ENCODE results near the gene TMEM131L.
"Not testable (repeated sequence)": the region's sequence is repeated elsewhere in the genome, so short reads cannot be mapped to it uniquely, and the experiment has no call there.

Gene TMEM131L

GRCh38 chr4:153507310-153508073, 41.3 kb downstream of the TMEM131L start:
- no peak for TF ChIP-seq CTCF (IDR thresholded peaks at IDR 0.05; ENCODE audit: control extremely low read depth, extremely low read depth, low read depth, missing control alignments)
- POLR2A ChIA-PET: no interaction called here
- CTCF ChIA-PET: interaction anchor here (2.3 kb wide), 1 partner anchor 10 kb away, joined by 7 read pairs; no protein-coding TSS in a partner anchor
- DNase-seq (ENCODE audit: extremely low spot score): no peak

GRCh38 chr4:153509212-153509611, 43.1 kb downstream of the TMEM131L start:
- CTCF ChIA-PET: interaction anchor here (1.3 kb wide), 1 partner anchor 11 kb away, joined by 3 read pairs; no protein-coding TSS in a partner anchor
- POLR2A ChIA-PET; DNase-seq (ENCODE audit: extremely low spot score): not testable (repeated sequence)

DNA sequence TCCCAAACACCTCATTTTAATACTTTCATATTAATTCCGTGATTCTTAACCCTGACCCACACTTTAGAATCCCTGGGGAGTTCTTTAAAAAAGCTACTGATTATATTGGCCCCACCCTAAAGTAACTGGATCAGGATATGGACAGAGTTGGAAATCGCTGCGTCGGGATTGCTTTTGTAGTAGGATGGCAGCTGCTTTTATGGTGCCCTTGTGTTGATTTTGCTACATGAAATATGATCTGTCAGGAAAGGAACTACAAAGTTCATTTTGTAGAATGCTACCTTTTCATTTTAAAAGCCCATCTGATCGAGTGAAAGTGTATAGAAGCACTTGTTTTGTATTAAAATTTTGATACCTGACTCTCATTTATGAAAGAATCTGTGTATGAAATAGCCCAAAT, 43.6 kb downstream of the TMEM131L start:
- no peak for TF ChIP-seq CTCF (IDR thresholded peaks at IDR 0.05; ENCODE audit: control extremely low read depth, extremely low read depth, low read depth, missing control alignments)
- CTCF ChIA-PET: interaction anchor here (1.3 kb wide), 1 partner anchor 11 kb away, joined by 3 read pairs; no protein-coding TSS in a partner anchor
- no peak for DNase-seq (ENCODE audit: extremely low spot score)
- POLR2A ChIA-PET: no interaction called here

DNA sequence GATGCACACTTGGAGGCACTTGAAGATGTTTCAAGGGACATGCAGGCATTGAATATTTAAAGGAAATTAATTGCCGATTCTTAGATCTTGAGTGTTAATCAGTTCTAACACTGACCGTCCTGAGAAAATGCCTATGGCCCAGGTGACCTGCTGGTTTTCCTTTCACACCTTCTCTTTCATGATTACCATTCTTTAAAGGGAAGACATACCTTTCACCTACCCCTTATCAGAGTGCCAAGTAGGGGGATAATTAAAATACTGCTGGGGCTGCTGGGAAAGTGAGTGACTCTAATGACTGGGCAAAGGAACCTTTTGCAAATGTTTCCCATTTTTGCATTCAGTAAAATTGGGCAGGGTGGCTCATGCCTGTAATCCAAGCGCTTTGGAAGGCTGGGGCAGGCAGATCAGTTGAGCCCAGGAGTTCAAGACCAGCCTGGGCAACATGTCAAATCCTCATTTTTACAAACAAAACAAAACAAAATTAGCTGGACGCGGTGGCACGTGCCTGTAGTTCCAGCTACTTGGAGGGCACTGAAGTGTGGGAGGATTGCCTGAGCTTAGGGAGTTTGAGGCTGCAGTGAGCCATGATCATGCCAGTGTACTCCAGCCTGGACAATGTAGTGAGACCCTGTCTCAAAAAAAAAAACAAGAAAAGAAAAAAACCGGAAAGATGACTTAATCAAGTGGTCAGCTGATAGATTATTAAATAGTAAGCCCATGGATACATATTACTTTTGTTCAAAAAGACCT, 44.3 kb downstream of the TMEM131L start:
- TF ChIP-seq CTCF (IDR thresholded peaks at IDR 0.05; ENCODE audit: control extremely low read depth, extremely low read depth, low read depth, missing control alignments): no peak
- ChIA-PET POLR2A (interaction anchor here (0.7 kb wide), 1 partner anchor 12 kb away, joined by 3 read pairs; no protein-coding TSS in a partner anchor), CTCF (interaction anchor here (1.0 kb wide), 1 partner anchor 20 kb away, joined by 4 read pairs; no protein-coding TSS in a partner anchor)
- DNase-seq (ENCODE audit: extremely low spot score): no peak

GRCh38 chr4:153511104-153511503, 44.9 kb downstream of the TMEM131L start:
- CTCF ChIA-PET: interaction anchor here (1.0 kb wide), 1 partner anchor 20 kb away, joined by 4 read pairs; no protein-coding TSS in a partner anchor
- no peak for DNase-seq (ENCODE audit: extremely low spot score)
- no peak for TF ChIP-seq CTCF (IDR thresholded peaks at IDR 0.05; ENCODE audit: control extremely low read depth, extremely low read depth, low read depth, missing control alignments)
- POLR2A ChIA-PET: no interaction called here

- ChIA-PET POLR2A (no interaction called here), CTCF (interaction anchor here (0.7 to 2.1 kb wide), 3 partner anchors 10 to 131 kb away, joined by 3 to 7 read pairs (median 3); no protein-coding TSS in a partner anchor)
These were observed 46.1 kb downstream of the TMEM131L start for GRCh38 chr4:153512162-153512852.

More at GRCh38 chr4:153512162-153512852, 46.1 kb downstream of the TMEM131L start:
- no peak for TF ChIP-seq CTCF (IDR thresholded peaks at IDR 0.05; ENCODE audit: control extremely low read depth, extremely low read depth, low read depth, missing control alignments)
- DNase-seq (ENCODE audit: extremely low spot score): no peak

All from GM10248 (cell line).